K562 (cell line): ENCODE results near the gene BRMS1. TPM values are rescaled to one million over a fixed set of nuclear protein-coding genes. Genes with fewer than 3 reads are reported as not detected.

Experiments used
- ATAC-seq: fragments of 200-7000 bp; cut with Tn5 transposase; 3 replicates; pipeline ENCODE4 v1.9.1; 2020; ENCODE audit warnings: moderate library complexity
- BruUV-seq: library from RNA; stranded (reverse); fragments of 400-500 nt; replicated peaks from 2 replicates; lab custom pipeline; 2021; lab: Mats Ljungman, UMichigan
- CTCF ChIA-PET: fragments of 300-600 bp; formaldehyde crosslinking; extraction: SDS; loops from one replicate; lab custom pipeline; 2021; ENCODE audit warnings: low intra/inter-chr PET ratio; lab: Yijun Ruan, JAX
- POLR2A ChIA-PET: fragments of 300-600, 350-650 bp; sonication (Branson Sonifier 250); formaldehyde crosslinking; extraction: SDS; loops from one replicate; lab custom pipeline; 2021; ENCODE audit warnings: antibody characterized with exemption, inconsistent platforms; lab: Yijun Ruan, JAX
- DNase-seq, 4 experiments: peaks; one replicate each; pipeline versions ENCODE4 v3.0.0 to v3.0.0-alpha.2; 2011 to 2018; ENCODE audit warnings: low spot score in 3 of 4, mixed read lengths in 3 of 4; ENCODE audit errors: extremely low read depth in 1 of 4
- FAIRE-seq: peaks from 2 replicates; lab custom pipeline; 2011; peaks lifted over from hg19 to GRCh38; lab: Jason Lieb, UNC
- H2AFZ ChIP-seq: 2 replicates; pipeline ENCODE4 v1.6.0; 2011; ENCODE audit warnings: low read depth, low read length, control low read depth, inconsistent platforms
- H3K27ac ChIP-seq: fragments of 200-600 bp; 3 replicates; pipeline ENCODE4 v1.8.0; 2011; ENCODE audit warnings: low read depth, mild to moderate bottlenecking, control low read depth, inconsistent platforms, low read length, moderate library complexity, mixed read lengths; ENCODE audit errors: extremely low read depth
- H3K27me3 ChIP-seq, 2 experiments: fragments of 300-600 bp in 1 of 2; 2 replicates in 1 of 2; 3 replicates in 1 of 2; pipeline versions ENCODE4 v1.6.0 to v1.8.0; 2011; ENCODE audit warnings: inconsistent platforms in 2 of 2, low read length in 2 of 2, mild to moderate bottlenecking in 1 of 2, mixed read lengths in 1 of 2, moderate library complexity in 1 of 2; ENCODE audit not compliant: control insufficient read depth in 2 of 2, insufficient read depth in 2 of 2
- H3K36me3 ChIP-seq: fragments of 300-600 bp; 3 replicates; pipeline ENCODE4 v1.8.0; 2011; ENCODE audit warnings: mild to moderate bottlenecking, low read length, inconsistent platforms; ENCODE audit not compliant: control insufficient read depth, insufficient read depth
- H3K4me1 ChIP-seq, 2 experiments: fragments of 200-600 bp in 1 of 2; replicated peaks in 1 of 2; 2 replicates in 1 of 2; 3 replicates in 1 of 2; pipeline versions ENCODE4 v1.5.1 to v1.8.0; 2011; ENCODE audit warnings: inconsistent platforms in 2 of 2, low read length in 2 of 2, mild to moderate bottlenecking in 1 of 2, mixed read lengths in 1 of 2, moderate library complexity in 1 of 2; ENCODE audit not compliant: control insufficient read depth in 2 of 2, insufficient read depth in 2 of 2
- H3K4me2 ChIP-seq: 2 replicates; pipeline ENCODE4 v1.6.1; 2011; ENCODE audit warnings: low read length, control low read depth, inconsistent platforms, mixed read lengths; ENCODE audit not compliant: insufficient read depth
- H3K4me3 ChIP-seq: fragments of 200-600 bp; sonication (generic), shearing (Covaris generic); 2 replicates; pipeline ENCODE4 v1.5.1; 2016; ENCODE audit warnings: control low read depth, inconsistent platforms
- H3K79me2 ChIP-seq: fragments of 200-600 bp; 3 replicates; pipeline ENCODE4 v1.8.0; 2011; ENCODE audit warnings: low read length, inconsistent platforms; ENCODE audit not compliant: control insufficient read depth, insufficient read depth
- H3K9ac ChIP-seq, 2 experiments: 2 replicates each; pipeline versions ENCODE4 v1.6.0 to v1.6.1; 2011; ENCODE audit warnings: low read depth in 2 of 2, low read length in 2 of 2, control low read depth in 1 of 2, inconsistent platforms in 1 of 2, mild to moderate bottlenecking in 1 of 2, mixed read lengths in 1 of 2; ENCODE audit not compliant: insufficient read depth in 1 of 2
- H3K9me1 ChIP-seq: one replicate; pipeline ENCODE4 v1.6.0; 2011; ENCODE audit warnings: inconsistent platforms, mild to moderate bottlenecking, low read length, moderate library complexity; ENCODE audit not compliant: control insufficient read depth, insufficient read depth
- H3K9me3 ChIP-seq: replicated peaks from 2 replicates; pipeline ENCODE4 v1.5.1; 2011; ENCODE audit warnings: low read depth, low read length, inconsistent platforms; ENCODE audit not compliant: control insufficient read depth, insufficient read depth
- H4K20me1 ChIP-seq: replicated peaks from 2 replicates; pipeline ENCODE4 v1.6.1; 2011; ENCODE audit warnings: low read length, inconsistent platforms, mixed read lengths; ENCODE audit not compliant: control insufficient read depth, insufficient read depth
- C11orf30 ChIP-seq: fragments of 450-650 bp; IDR thresholded peaks from 2 replicates; pipeline ENCODE4 v1.6.1; 2016; ENCODE audit warnings: low read depth, mild to moderate bottlenecking
- CEBPG ChIP-seq, 3 experiments: fragments of 200-800 bp in 1 of 3; sonication (Bioruptor generic) in 1 of 3; sonication (generic) in 1 of 3; formaldehyde crosslinking in 1 of 3; IDR thresholded peaks in 2 of 3; conservative IDR thresholded peaks in 1 of 3; 2 replicates each; pipeline versions ENCODE4 v1.6.1 to v1.8.0; 2016 to 2022; ENCODE audit warnings: missing compliant biosample characterization in 2 of 3, missing genetic modification characterization in 2 of 3, mild to moderate bottlenecking in 1 of 3, missing genetic modification reagents in 1 of 3
- ELF4 ChIP-seq: fragments of 450-650 bp; formaldehyde crosslinking; IDR thresholded peaks from 2 replicates; pipeline ENCODE4 v1.4.0; 2022; ENCODE audit warnings: missing genetic modification characterization
- MAFF ChIP-seq: IDR thresholded peaks from 2 replicates; pipeline ENCODE4 v1.6.1; 2012; ENCODE audit warnings: low read length, improper control_type of control experiment
- MAFG ChIP-seq: fragments of 450-650 bp; conservative IDR thresholded peaks from 2 replicates; pipeline ENCODE4 v1.6.1; 2016; ENCODE audit warnings: missing genetic modification characterization, missing compliant biosample characterization
- MAFK ChIP-seq: IDR thresholded peaks from 2 replicates; pipeline ENCODE4 v1.6.1; 2011; ENCODE audit warnings: low read length, improper control_type of control experiment
- NFE2L1 ChIP-seq: fragments of 450-650 bp; IDR thresholded peaks from 2 replicates; pipeline ENCODE4 v1.6.1; 2016; ENCODE audit warnings: missing genetic modification characterization, low read depth, mild to moderate bottlenecking, missing compliant biosample characterization, moderate library complexity, borderline replicate concordance
- NFXL1 ChIP-seq: fragments of 450-650 bp; formaldehyde crosslinking; IDR thresholded peaks from 2 replicates; pipeline ENCODE4 v1.4.0; 2021; ENCODE audit warnings: mild to moderate bottlenecking
- PHTF2 ChIP-seq: fragments of 250-450 bp; sonication (Bioruptor Pico); IDR thresholded peaks from 2 replicates; pipeline ENCODE4 v1.5.0; 2021; ENCODE audit warnings: mild to moderate bottlenecking
- RNF2 ChIP-seq: sonication (generic); IDR thresholded peaks from 2 replicates; pipeline ENCODE4 v1.6.1; 2016
- ZNF316 ChIP-seq: fragments of 450-650 bp; IDR thresholded peaks from 2 replicates; pipeline ENCODE4 v1.6.1; 2016
- WGBS: fragments of 100-300 bp; shearing (Covaris generic); methylation state at CpG from one replicate; pipeline ENCODE4 v1.1.6; 2016; ENCODE audit warnings: low coverage, mixed read lengths; ENCODE audit not compliant: insufficient coverage; ENCODE audit errors: missing lambda C conversion rate; 5-methylcytosine and 5-hydroxymethylcytosine counted together
- in situ Hi-C: fragments of 300-500 bp; cut with MboI; formaldehyde crosslinking; loops from 4 replicates; pipeline ENCODE4 v1.15.0; 2018; ENCODE audit warnings: inconsistent platforms, mixed read lengths
- intact Hi-C: fragments of 100-400 bp; cut with micrococcal nuclease; formaldehyde crosslinking; loops from 2 replicates; pipeline ENCODE4 v1.14.2; 2022
- polyA plus RNA-seq, 8 experiments: library from polyadenylated mRNA; depleted of rRNA in 4 of 8; stranded (reverse) in 5 of 8; unstranded in 3 of 8; fragments of >200 nt; fragmentation: Nextera tagmentation in 2 of 8; fragmentation: Illumina TruSeq in 1 of 8; extraction: Ambion mirVana in 2 of 8; extraction: Trizol in 1 of 8; gene quantifications; 2 replicates each; pipeline versions ENCODE4 v1.2.1 to v1.2.3, GENCODE V29; 2011 to 2014; ENCODE audit warnings: inconsistent platforms in 1 of 8, missing spikeins in 1 of 8
- total RNA-seq, 7 experiments: library from RNA; depleted of rRNA in 6 of 7; stranded (reverse); fragments of >200 nt in 6 of 7; fragmentation: Illumina TruSeq in 2 of 7; extraction: Trizol in 2 of 7; gene quantifications; 2 replicates each; pipeline versions ENCODE4 v1.2.1 to v1.2.3, GENCODE V29; 2011 to 2021; ENCODE audit warnings: low replicate concordance in 1 of 7
- TF ChIP-seq, protein P1 (sequence below): sonication (generic); formaldehyde crosslinking; IDR thresholded peaks from 2 replicates; pipeline ENCODE4 v1.8.0; 2022; ENCODE audit warnings: mild to moderate bottlenecking, missing genetic modification reagents
- TF ChIP-seq, protein P2 (sequence below): fragments of 450-650 bp; conservative IDR thresholded peaks from 2 replicates; pipeline ENCODE4 v1.6.1; 2016; ENCODE audit warnings: missing genetic modification characterization, low read depth, mild to moderate bottlenecking, missing compliant biosample characterization, moderate library complexity
- TF ChIP-seq, protein P3 (sequence below), 2 experiments: fragments of 450-650 bp; conservative IDR thresholded peaks; 2 replicates each; pipeline ENCODE4 v1.6.1; 2017; ENCODE audit warnings: mild to moderate bottlenecking in 2 of 2, moderate library complexity in 2 of 2

The BRMS1 gene
- total and polyA plus RNA-seq, 9 of the 15 experiments (the other 6 are each of a cell fraction or from before 2014, with no cell fraction given): 2.2 to 78.8 (median 33.4) TPM

DNA sequence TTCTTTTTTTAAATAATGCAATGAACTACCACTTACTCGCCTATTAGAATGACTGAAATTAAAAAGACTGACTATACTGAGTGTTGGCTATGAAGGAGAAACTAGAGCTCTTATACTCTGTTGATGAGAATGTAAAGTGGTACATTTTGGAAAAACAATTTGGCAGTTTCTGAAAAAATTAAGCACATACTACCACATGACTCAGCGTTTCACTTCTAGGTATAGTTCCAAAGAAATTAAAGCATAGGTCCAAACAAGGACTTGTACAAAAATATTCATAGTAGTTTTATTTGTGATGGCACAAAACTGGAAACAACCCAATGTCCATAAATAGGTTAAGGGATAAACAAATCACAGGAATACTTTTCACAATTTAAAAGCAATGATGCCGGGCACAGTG, 49.0 kb upstream of the BRMS1 start:
- H3K27me3 ChIP-seq: peaks cover 14 to 19% of the 10 kb centered on the region in 2 experiments; a peak in 4 of 5 replicates
- no peak overlapping the region for H3K4me2 ChIP-seq
- H3K4me3 ChIP-seq: no peak overlapping the region
- H3K9me1 ChIP-seq: no peaks in the 10 kb centered on the region
- no peaks in the 10 kb centered on the region for H3K79me2 ChIP-seq
- TF ChIP-seq, protein P1, sequence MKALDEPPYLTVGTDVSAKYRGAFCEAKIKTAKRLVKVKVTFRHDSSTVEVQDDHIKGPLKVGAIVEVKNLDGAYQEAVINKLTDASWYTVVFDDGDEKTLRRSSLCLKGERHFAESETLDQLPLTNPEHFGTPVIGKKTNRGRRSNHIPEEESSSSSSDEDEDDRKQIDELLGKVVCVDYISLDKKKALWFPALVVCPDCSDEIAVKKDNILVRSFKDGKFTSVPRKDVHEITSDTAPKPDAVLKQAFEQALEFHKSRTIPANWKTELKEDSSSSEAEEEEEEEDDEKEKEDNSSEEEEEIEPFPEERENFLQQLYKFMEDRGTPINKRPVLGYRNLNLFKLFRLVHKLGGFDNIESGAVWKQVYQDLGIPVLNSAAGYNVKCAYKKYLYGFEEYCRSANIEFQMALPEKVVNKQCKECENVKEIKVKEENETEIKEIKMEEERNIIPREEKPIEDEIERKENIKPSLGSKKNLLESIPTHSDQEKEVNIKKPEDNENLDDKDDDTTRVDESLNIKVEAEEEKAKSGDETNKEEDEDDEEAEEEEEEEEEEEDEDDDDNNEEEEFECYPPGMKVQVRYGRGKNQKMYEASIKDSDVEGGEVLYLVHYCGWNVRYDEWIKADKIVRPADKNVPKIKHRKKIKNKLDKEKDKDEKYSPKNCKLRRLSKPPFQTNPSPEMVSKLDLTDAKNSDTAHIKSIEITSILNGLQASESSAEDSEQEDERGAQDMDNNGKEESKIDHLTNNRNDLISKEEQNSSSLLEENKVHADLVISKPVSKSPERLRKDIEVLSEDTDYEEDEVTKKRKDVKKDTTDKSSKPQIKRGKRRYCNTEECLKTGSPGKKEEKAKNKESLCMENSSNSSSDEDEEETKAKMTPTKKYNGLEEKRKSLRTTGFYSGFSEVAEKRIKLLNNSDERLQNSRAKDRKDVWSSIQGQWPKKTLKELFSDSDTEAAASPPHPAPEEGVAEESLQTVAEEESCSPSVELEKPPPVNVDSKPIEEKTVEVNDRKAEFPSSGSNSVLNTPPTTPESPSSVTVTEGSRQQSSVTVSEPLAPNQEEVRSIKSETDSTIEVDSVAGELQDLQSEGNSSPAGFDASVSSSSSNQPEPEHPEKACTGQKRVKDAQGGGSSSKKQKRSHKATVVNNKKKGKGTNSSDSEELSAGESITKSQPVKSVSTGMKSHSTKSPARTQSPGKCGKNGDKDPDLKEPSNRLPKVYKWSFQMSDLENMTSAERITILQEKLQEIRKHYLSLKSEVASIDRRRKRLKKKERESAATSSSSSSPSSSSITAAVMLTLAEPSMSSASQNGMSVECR (CRISPR knock-in tag): no peak
- TF ChIP-seq MAFK: peak; percentile 23; the same call in 1 of the 2 replicates
- TF ChIP-seq, protein P2, sequence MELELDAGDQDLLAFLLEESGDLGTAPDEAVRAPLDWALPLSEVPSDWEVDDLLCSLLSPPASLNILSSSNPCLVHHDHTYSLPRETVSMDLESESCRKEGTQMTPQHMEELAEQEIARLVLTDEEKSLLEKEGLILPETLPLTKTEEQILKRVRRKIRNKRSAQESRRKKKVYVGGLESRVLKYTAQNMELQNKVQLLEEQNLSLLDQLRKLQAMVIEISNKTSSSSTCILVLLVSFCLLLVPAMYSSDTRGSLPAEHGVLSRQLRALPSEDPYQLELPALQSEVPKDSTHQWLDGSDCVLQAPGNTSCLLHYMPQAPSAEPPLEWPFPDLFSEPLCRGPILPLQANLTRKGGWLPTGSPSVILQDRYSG (tag): no peak
- TF ChIP-seq NFE2L1 (tag): peak; percentile 30; the same call in 1 of the 2 replicates
- no peak for TF ChIP-seq ELF4 (CRISPR knock-in tag)
- no peak for TF ChIP-seq CEBPG (CRISPR knock-in tag; IDR thresholded peaks at IDR 0.05)
- no peak for TF ChIP-seq CEBPG (tag; conservative IDR thresholded peaks at IDR 0.05 in 1 of 2, IDR thresholded peaks at IDR 0.05 in 1 of 2)
- peak; percentile 52; the same call in 1 of the 2 replicates for TF ChIP-seq MAFF
- no peak for TF ChIP-seq PHTF2 (CRISPR knock-in tag)
- peak; percentile 70 for TF ChIP-seq C11orf30
- TF ChIP-seq ZNF316: peak; percentile 84
- peak; percentile 63 for TF ChIP-seq MAFG (tag)
- TF ChIP-seq RNF2: no peak
- TF ChIP-seq NFXL1 (CRISPR knock-in tag): no peak
- TF ChIP-seq, protein P3, sequence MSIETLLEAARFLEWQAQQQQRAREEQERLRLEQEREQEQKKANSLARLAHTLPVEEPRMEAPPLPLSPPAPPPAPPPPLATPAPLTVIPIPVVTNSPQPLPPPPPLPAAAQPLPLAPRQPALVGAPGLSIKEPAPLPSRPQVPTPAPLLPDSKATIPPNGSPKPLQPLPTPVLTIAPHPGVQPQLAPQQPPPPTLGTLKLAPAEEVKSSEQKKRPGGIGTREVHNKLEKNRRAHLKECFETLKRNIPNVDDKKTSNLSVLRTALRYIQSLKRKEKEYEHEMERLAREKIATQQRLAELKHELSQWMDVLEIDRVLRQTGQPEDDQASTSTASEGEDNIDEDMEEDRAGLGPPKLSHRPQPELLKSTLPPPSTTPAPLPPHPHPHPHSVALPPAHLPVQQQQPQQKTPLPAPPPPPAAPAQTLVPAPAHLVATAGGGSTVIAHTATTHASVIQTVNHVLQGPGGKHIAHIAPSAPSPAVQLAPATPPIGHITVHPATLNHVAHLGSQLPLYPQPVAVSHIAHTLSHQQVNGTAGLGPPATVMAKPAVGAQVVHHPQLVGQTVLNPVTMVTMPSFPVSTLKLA (conservative IDR thresholded peaks at IDR 0.05): no peak
- BruUV-seq: no TSS peak
- H3K9me3 ChIP-seq: no peaks in the 10 kb centered on the region
- ATAC-seq: no peak
- ChIA-PET POLR2A (interaction anchor here (1.2 kb wide), 1 partner anchor 19 kb away, joined by 3 read pairs; no protein-coding TSS in a partner anchor), CTCF (no interaction called here)
- H2AFZ ChIP-seq: no peak overlapping the region
- intact Hi-C loops (no loop called here), in situ Hi-C loops (no loop called here)
- H3K36me3 ChIP-seq: no peaks in the 10 kb centered on the region
- DNase-seq: no peak
- H4K20me1 ChIP-seq: no peaks in the 10 kb centered on the region
- H3K4me1 ChIP-seq: no peaks in the 10 kb centered on the region; a peak in 2 of 5 replicates
- FAIRE-seq: no peak
- 16% methylated on average over 3 of the region's 3 CpGs for WGBS
- H3K9ac ChIP-seq: no peak overlapping the region
- no peak overlapping the region for H3K27ac ChIP-seq
